ENCODE results near the gene SFXN5.

The SFXN5 gene

DNA sequence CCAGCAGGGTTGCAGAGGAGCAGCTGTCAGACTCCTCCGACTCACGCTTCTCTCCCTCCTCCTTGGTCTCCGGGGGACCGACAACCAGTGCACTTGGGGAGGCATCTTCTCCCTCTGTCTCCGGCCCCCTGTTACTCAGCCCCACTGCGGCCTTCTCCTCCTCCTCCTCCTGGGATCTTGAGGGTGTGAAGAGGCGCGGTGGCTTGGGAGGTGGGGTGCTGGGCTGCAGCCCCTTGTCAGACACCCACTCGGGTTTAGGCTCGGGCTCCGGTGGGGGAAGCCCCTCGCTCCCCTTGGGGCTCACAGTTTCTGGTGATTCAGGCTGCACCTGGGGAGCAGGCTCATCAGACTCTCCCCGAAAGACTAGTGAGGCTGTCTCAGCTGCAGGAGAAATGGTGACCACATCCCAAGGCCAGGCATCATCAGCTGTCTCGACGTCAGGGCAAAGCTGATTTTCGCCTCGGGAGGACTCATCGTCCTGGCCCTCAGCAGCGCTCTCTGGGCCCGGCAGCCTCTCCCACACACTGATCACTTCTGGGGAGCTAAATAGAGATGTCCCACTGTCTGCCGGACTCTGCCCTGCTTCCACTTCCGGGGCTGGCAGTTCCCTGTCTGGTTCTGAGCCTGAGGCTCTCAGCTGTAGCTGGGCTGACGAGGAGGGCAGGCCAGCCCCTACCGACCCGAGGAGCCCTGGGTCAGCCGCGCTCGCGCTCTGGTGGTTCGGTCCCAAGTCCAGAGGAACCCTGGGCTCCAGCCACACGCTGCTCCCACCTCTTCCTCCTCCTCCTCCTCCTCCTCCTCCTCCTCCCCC is 9.0 kb upstream of the SFXN5 start:
- TF ChIP-seq CREB1 (IDR thresholded peaks at IDR 0.05; ENCODE audit: low read depth) (no peak), MAX (IDR thresholded peaks at IDR 0.05) (no peak), RAD21 (IDR thresholded peaks at IDR 0.05; ENCODE audit: low read depth) (no peak), YY1 (IDR thresholded peaks at IDR 0.05; ENCODE audit: low read depth) (no peak), TEAD4 (IDR thresholded peaks at IDR 0.05) (no peak), CEBPB (IDR thresholded peaks at IDR 0.05) (no peak), REST (IDR thresholded peaks at IDR 0.05; ENCODE audit: low read depth) (no peak), ZBTB7A (IDR thresholded peaks at IDR 0.05; ENCODE audit: low read depth) (no peak), TCF12 (IDR thresholded peaks at IDR 0.05; ENCODE audit: low read depth) (no peak), FOXM1 (IDR thresholded peaks at IDR 0.05; ENCODE audit: borderline replicate concordance, low read depth) (no peak), TAF1 (IDR thresholded peaks at IDR 0.05; ENCODE audit: low read depth) (no peak), NFIC (IDR thresholded peaks at IDR 0.05) (no peak), EGR1 (IDR thresholded peaks at IDR 0.05) (no peak), EP300 (IDR thresholded peaks at IDR 0.05; ENCODE audit: borderline replicate concordance) (no peak)
- TF ChIP-seq, protein P1, sequence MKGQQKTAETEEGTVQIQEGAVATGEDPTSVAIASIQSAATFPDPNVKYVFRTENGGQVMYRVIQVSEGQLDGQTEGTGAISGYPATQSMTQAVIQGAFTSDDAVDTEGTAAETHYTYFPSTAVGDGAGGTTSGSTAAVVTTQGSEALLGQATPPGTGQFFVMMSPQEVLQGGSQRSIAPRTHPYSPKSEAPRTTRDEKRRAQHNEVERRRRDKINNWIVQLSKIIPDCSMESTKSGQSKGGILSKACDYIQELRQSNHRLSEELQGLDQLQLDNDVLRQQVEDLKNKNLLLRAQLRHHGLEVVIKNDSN (IDR thresholded peaks at IDR 0.05) = no peak

GRCh38 chr2:73079636-73080035 is 8.1 kb upstream of the SFXN5 start:
- TF ChIP-seq, protein P1 (IDR thresholded peaks at IDR 0.05) = no peak
- TF ChIP-seq TCF12 (IDR thresholded peaks at IDR 0.05; ENCODE audit: low read depth) (no peak), FOXM1 (IDR thresholded peaks at IDR 0.05; ENCODE audit: borderline replicate concordance, low read depth) (no peak), EGR1 (IDR thresholded peaks at IDR 0.05) (no peak), YY1 (IDR thresholded peaks at IDR 0.05; ENCODE audit: low read depth) (no peak), NFIC (IDR thresholded peaks at IDR 0.05) (no peak), CREB1 (IDR thresholded peaks at IDR 0.05; ENCODE audit: low read depth) (no peak), TEAD4 (IDR thresholded peaks at IDR 0.05) (no peak), TAF1 (IDR thresholded peaks at IDR 0.05; ENCODE audit: low read depth) (no peak), RAD21 (IDR thresholded peaks at IDR 0.05; ENCODE audit: low read depth) (no peak)

DNA sequence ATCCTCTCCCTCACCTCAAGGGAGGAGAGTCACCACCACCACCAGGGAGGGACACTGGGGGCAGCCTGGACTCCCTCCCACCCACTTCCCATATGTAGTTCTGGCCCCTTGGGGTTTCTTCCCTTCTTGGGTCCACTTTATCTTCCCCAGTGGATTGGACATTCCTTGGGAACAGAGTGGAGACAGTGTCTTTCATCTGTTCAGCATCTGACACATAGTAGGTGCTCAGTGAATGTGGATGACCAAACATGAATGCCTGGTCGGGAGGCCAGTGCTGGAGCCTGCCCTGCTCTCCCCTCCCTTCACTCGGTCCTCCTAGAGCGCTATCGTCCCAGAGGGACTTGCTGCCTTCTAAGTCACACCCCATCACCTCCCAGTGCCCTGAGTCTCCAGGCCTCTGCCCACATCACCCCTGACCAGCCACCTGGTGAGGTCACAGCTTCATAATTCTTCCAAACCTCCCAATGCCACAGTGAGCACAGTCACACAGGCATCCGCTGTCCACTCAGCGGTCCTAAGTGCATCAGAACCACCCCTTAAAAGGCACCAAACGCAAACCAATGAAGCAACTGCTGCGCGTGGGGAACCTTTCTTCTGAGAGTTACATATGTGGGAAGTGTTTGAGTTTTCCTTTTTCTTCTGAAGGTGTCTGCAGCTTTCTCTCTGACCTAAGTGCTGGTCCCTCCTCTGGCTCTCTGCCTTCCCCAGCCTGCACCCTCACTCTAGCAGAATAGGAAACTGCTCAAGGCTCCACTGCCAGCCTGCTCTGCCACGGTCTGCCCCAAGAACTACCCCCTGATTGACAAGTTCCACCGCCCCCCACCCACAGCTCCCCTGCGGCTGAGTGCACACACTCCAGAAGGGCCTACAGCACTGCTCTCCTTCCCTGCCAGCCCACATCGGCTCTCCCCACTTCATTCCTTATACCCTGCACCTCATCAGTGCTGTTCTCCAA is 7.2 kb upstream of the SFXN5 start:
- TF ChIP-seq YY1 (IDR thresholded peaks at IDR 0.05; ENCODE audit: low read depth) (no peak), MAX (IDR thresholded peaks at IDR 0.05) (no peak), FOXM1 (IDR thresholded peaks at IDR 0.05; ENCODE audit: borderline replicate concordance, low read depth) (no peak), CEBPB (IDR thresholded peaks at IDR 0.05) (no peak), TEAD4 (IDR thresholded peaks at IDR 0.05) (no peak), TAF1 (IDR thresholded peaks at IDR 0.05; ENCODE audit: low read depth) (no peak), EGR1 (IDR thresholded peaks at IDR 0.05) (no peak), NFIC (IDR thresholded peaks at IDR 0.05) (no peak), TCF12 (IDR thresholded peaks at IDR 0.05; ENCODE audit: low read depth) (no peak), RAD21 (IDR thresholded peaks at IDR 0.05; ENCODE audit: low read depth) (no peak), REST (IDR thresholded peaks at IDR 0.05; ENCODE audit: low read depth) (no peak), CREB1 (IDR thresholded peaks at IDR 0.05; ENCODE audit: low read depth) (no peak), ZBTB7A (IDR thresholded peaks at IDR 0.05; ENCODE audit: low read depth) (no peak), EP300 (IDR thresholded peaks at IDR 0.05; ENCODE audit: borderline replicate concordance) (no peak)
- TF ChIP-seq, protein P1 (IDR thresholded peaks at IDR 0.05) = no peak

- TF ChIP-seq RAD21 (IDR thresholded peaks at IDR 0.05; ENCODE audit: low read depth) (no peak), TCF12 (IDR thresholded peaks at IDR 0.05; ENCODE audit: low read depth) (no peak), CEBPB (IDR thresholded peaks at IDR 0.05) (no peak), ZBTB7A (IDR thresholded peaks at IDR 0.05; ENCODE audit: low read depth) (no peak), TEAD4 (IDR thresholded peaks at IDR 0.05) (no peak), EGR1 (IDR thresholded peaks at IDR 0.05) (no peak), EP300 (IDR thresholded peaks at IDR 0.05; ENCODE audit: borderline replicate concordance) (no peak), NFIC (IDR thresholded peaks at IDR 0.05) (no peak), MAX (IDR thresholded peaks at IDR 0.05) (no peak), REST (IDR thresholded peaks at IDR 0.05; ENCODE audit: low read depth) (no peak), YY1 (IDR thresholded peaks at IDR 0.05; ENCODE audit: low read depth) (no peak), TAF1 (IDR thresholded peaks at IDR 0.05; ENCODE audit: low read depth) (no peak), FOXM1 (IDR thresholded peaks at IDR 0.05; ENCODE audit: borderline replicate concordance, low read depth) (no peak), CREB1 (IDR thresholded peaks at IDR 0.05; ENCODE audit: low read depth) (no peak)
- TF ChIP-seq, protein P1 (IDR thresholded peaks at IDR 0.05) = no peak
Observed at GRCh38 chr2:73077424-73077795, 5.9 kb upstream of the SFXN5 start.
